K562 (cell line): Measurements from ENCODE around the gene NCOR2.

Experiments
- CTCF ChIP-seq, 3 experiments: IDR thresholded peaks in 2 of 3; conservative IDR thresholded peaks in 1 of 3; 2 replicates each; pipeline ENCODE4 v1.5.1; 2011 to 2012; ENCODE audit warnings: low read length in 3 of 3, mild to moderate bottlenecking in 3 of 3, control low read depth in 2 of 3, improper control_type of control experiment in 1 of 3, inconsistent platforms in 1 of 3, low read depth in 1 of 3, mixed read lengths in 1 of 3, moderate library complexity in 1 of 3; ENCODE audit not compliant: insufficient read depth in 2 of 3
- TAF1 ChIP-seq: IDR thresholded peaks from 2 replicates; pipeline ENCODE4 v1.6.1; 2011; ENCODE audit warnings: mild to moderate bottlenecking, low read length, moderate library complexity; ENCODE audit not compliant: insufficient read depth, control insufficient read depth, severe bottlenecking; ENCODE audit errors: extremely low read depth

- TF ChIP-seq CTCF (IDR thresholded peaks at IDR 0.05 in 2 of 3, conservative IDR thresholded peaks at IDR 0.05 in 1 of 3; ENCODE audit: insufficient read depth in 2 of 3, low read depth in 1 of 3, low read length in 3 of 3) (no peak), TAF1 (no peak)
Measured at GRCh38 chr12:124536641-124537040, 30.8 kb downstream of the NCOR2 start.
